GM12891 (cell line): ENCODE measurements around the gene IGFBP6.

Source experiments
- DNase-seq: peaks from one replicate; pipeline ENCODE4 v3.0.0; 2011; ENCODE audit warnings: low spot score; ENCODE audit not compliant: insufficient read length
- FAIRE-seq: peaks from 2 replicates; lab custom pipeline; 2011; peaks lifted over from hg19 to GRCh38; lab: Jason Lieb, UNC
- PAX5 ChIP-seq: IDR thresholded peaks from 2 replicates; pipeline ENCODE4 v1.6.1; 2011; ENCODE audit warnings: low read length, moderate library complexity, mild to moderate bottlenecking; ENCODE audit not compliant: insufficient read depth, severe bottlenecking
- POLR2A ChIP-seq: IDR thresholded peaks from 2 replicates; pipeline ENCODE4 v1.6.1; 2011; ENCODE audit warnings: low read depth, low read length, control low read depth
- POLR2AphosphoS5 ChIP-seq: IDR thresholded peaks from 2 replicates; pipeline ENCODE4 v1.6.1; 2011; ENCODE audit warnings: low read depth, low read length, control low read depth
- POU2F2 ChIP-seq: IDR thresholded peaks from 2 replicates; pipeline ENCODE4 v1.6.1; 2011; ENCODE audit warnings: low read depth, mild to moderate bottlenecking, control low read depth, low read length, moderate library complexity
- SPI1 ChIP-seq: IDR thresholded peaks from 2 replicates; pipeline ENCODE4 v1.6.1; 2011; ENCODE audit warnings: low read depth, low read length, control low read depth
- TAF1 ChIP-seq: IDR thresholded peaks from 2 replicates; pipeline ENCODE4 v1.6.1; 2011; ENCODE audit warnings: low read depth, low read length, control low read depth

IGFBP6 gene

GRCh38 chr12:53064613-53065436 lies 32.6 kb upstream of the IGFBP6 start:
- FAIRE-seq (no peak), DNase-seq (no peak)
- TF ChIP-seq PAX5 (no peak), SPI1 (no peak)

GRCh38 chr12:53065470-53065869 lies 32.0 kb upstream of the IGFBP6 start:
- no peak for FAIRE-seq
- TF ChIP-seq POU2F2: no peak
- no peak for TF ChIP-seq PAX5
- no peak for TF ChIP-seq POLR2AphosphoS5
- TF ChIP-seq POLR2A: no peak
- no peak for TF ChIP-seq SPI1
- TF ChIP-seq TAF1: no peak

GRCh38 chr12:53065975-53066931 lies 31.2 kb upstream of the IGFBP6 start:
- DNase-seq (peak; percentile 86), FAIRE-seq (peak; percentile 92)

More at GRCh38 chr12:53065470-53065869, 32.0 kb upstream of the IGFBP6 start:
- DNase-seq: no peak

GRCh38 chr12:53067074-53067992 lies 30.1 kb upstream of the IGFBP6 start:
- no peak for TF ChIP-seq POLR2A
- no peak for TF ChIP-seq SPI1
- TF ChIP-seq PAX5: no peak
- TF ChIP-seq POU2F2: no peak
- TF ChIP-seq TAF1: no peak
- TF ChIP-seq POLR2AphosphoS5: no peak
- DNase-seq (no peak), FAIRE-seq (no peak)

More at GRCh38 chr12:53065975-53066931, 31.2 kb upstream of the IGFBP6 start:
- TF ChIP-seq POU2F2 (no peak), POLR2A (no peak), POLR2AphosphoS5 (no peak), SPI1 (no peak), PAX5 (no peak), TAF1 (no peak)

- DNase-seq (no peak), FAIRE-seq (no peak)
Observed at GRCh38 chr12:53067993-53068770, 29.3 kb upstream of the IGFBP6 start.

GRCh38 chr12:53068811-53069585 lies 28.5 kb upstream of the IGFBP6 start:
- FAIRE-seq: no peak
- TF ChIP-seq POLR2AphosphoS5 (no peak), POLR2A (no peak), PAX5 (no peak), TAF1 (no peak), SPI1 (no peak), POU2F2 (no peak)

More at GRCh38 chr12:53067993-53068770, 29.3 kb upstream of the IGFBP6 start:
- TF ChIP-seq POLR2A (no peak), TAF1 (no peak), PAX5 (no peak), POU2F2 (no peak)

GRCh38 chr12:53069621-53070410 lies 27.7 kb upstream of the IGFBP6 start:
- no peak for DNase-seq
- TF ChIP-seq SPI1 (no peak), POLR2A (no peak), POU2F2 (no peak), PAX5 (no peak), POLR2AphosphoS5 (no peak), TAF1 (no peak)
- FAIRE-seq: no peak

More at GRCh38 chr12:53068811-53069585, 28.5 kb upstream of the IGFBP6 start:
- DNase-seq: no peak
